AG10803 (cell line): ENCODE measurements around the gene SCUBE1.

Source experiments
- DNase-seq: peaks from one replicate; pipeline ENCODE4 v3.0.0; 2010; ENCODE audit warnings: low read depth
- H3K4me3 ChIP-seq: 2 replicates; pipeline ENCODE4 v1.5.1; 2011; ENCODE audit warnings: mild to moderate bottlenecking, low read length, control low read depth
- TF ChIP-seq, protein P1 (sequence below): conservative IDR thresholded peaks from 2 replicates; pipeline ENCODE4 v1.5.1; 2011; ENCODE audit warnings: mild to moderate bottlenecking, low read length, control low read depth, inconsistent platforms

The SCUBE1 gene

DNA sequence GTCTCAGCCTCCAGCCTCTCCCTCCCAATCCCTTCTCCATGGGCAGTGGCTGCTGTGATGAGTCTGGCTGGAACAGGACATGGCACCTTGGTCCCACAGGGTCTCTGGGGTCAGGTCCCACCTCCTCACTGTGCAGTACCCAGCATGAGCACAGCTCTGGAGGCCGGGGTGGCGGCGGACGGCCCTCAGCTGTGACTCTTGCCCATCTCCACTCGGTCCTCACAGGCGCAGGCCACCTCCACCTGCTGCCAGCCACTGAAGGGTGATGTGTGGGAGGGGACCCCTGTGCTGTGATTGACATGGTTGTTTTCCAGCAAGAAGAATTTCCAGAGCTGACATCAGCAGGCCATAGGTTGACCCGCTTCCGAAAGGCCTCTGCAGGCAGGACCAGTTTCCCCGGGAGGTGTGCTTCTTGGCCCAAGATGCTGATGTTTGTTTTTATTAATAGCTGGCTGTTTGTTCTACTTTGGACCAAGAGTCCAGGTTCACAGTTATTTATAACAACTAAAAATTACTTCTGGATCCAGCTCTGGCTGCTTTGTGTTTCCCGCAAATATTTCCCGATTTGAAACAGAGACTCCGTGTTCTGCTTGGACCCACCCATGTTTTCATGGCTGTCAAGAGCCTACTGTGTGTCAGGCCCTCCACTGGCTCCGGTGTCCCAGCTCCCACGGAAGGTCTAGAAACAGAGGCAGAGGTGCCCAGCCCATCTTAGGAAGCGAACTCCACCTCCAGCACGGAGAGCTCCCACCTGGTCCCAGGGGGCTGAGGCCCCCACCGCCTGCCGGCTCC is 45.7 kb downstream of the SCUBE1 start:
- H3K4me3 ChIP-seq, result no peak overlapping the region
- no peak for DNase-seq
- TF ChIP-seq, protein P1, sequence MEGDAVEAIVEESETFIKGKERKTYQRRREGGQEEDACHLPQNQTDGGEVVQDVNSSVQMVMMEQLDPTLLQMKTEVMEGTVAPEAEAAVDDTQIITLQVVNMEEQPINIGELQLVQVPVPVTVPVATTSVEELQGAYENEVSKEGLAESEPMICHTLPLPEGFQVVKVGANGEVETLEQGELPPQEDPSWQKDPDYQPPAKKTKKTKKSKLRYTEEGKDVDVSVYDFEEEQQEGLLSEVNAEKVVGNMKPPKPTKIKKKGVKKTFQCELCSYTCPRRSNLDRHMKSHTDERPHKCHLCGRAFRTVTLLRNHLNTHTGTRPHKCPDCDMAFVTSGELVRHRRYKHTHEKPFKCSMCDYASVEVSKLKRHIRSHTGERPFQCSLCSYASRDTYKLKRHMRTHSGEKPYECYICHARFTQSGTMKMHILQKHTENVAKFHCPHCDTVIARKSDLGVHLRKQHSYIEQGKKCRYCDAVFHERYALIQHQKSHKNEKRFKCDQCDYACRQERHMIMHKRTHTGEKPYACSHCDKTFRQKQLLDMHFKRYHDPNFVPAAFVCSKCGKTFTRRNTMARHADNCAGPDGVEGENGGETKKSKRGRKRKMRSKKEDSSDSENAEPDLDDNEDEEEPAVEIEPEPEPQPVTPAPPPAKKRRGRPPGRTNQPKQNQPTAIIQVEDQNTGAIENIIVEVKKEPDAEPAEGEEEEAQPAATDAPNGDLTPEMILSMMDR, result no peak

DNA sequence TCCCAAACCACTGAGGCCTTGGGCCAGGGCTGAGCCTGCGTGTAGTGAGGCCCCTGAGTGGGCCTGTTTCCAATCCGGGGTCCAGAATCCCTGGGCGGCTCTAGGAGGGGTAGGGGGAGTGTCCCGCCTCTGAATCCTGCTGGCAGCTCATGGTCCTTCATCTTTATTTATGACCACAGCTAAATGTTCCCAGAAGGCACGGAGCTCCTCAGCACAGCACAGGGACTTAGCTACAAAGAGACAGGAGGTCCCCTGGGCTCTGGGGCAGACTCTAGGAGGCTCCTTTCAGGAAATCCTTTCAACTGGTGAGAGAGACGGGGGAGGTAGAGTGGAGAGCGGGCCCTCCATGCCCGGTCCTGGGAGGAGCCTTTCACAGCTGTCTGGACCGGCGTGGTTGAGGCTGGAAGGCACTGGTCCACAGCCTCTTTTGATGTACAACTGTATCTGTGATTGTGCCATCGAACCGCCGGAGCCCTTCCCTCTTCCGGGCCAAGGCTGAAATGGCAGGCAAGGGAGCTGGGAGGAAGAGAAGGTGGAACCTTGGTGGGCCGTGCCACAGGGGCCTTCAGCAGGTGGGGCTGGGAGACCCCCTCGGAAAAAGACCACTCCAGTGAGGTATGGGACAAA is 46.8 kb downstream of the SCUBE1 start:
- H3K4me3 ChIP-seq, result no peak overlapping the region
- no peak for DNase-seq
- TF ChIP-seq, protein P1, result no peak

DNA sequence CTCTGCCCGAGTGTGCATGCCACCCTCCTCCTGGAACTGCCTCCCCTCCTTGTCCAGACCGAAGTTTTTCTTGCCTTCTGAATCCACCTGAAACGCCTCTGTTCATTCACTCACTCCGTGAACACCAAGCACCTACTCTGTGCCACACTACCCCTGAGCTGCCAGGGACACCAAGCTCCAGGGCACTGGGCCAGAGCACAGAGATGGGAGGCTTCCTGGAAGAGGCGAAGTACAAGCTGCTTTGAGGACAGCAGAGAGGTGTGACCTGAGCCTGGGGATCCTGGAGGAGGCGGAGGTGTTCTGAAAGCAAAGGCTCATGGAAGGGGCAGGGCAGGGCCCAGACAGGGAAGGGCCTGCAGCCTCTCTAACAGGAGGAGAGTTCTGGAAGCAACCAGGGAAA is 47.5 kb downstream of the SCUBE1 start:
- TF ChIP-seq, protein P1, result no peak
- DNase-seq, result no peak
- no peak overlapping the region for H3K4me3 ChIP-seq

DNA sequence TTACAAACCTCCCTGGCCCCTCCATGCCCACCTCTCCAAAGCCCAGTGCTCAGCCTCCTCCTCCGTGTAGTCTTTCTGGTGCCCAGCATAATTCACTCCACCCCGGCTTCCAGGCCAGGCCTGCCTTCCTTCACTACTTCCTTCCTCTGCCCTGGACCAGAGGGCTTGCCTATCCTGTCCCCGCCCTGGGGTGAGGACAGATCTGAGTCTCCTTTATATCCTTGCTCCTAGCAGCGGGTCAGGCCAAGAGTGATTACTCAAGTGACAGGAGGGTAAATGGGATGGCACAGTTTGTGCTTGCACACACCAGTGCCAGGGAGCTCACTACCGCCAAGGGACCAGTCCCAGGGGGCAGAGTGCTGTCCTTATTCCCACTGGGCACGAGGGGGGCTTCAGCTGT is 48.0 kb downstream of the SCUBE1 start:
- no peak overlapping the region for H3K4me3 ChIP-seq
- DNase-seq, result no peak
- TF ChIP-seq, protein P1, result no peak

DNA sequence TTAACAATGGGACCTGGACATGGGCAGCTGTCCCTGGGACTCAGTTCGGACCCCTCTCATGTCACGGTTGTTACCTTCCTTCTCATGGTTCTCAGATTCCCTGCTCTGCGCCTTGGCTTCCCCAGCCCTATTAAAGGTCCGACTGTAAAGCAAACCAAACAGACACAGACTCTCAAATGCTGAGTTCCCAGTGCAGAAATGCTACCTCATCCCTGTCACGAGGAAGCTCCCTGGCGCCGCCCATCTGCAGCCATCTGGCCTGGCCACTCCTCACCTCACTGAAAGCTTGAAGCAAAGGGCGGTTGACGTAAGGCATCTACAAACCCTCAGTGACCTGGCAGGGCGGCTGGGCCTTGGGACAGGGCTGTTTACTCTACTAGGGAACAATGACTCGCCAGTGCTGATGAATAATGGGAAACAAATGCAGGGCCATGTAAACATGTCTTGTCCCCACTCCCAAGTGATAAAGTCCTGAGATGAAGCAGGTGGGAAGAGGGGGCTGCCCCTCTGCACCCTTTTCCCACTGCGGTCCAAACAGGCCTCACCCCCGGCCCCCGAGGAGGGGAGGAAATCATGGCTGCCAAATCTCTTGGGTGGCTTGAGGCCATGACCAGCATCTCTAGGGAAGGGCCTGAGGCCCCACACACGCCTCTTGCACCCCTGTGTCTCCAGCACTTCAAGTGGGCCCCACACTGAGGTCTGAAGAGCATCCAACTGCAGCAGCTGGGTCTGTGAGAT is 49.3 kb downstream of the SCUBE1 start:
- TF ChIP-seq, protein P1, result no peak
- H3K4me3 ChIP-seq, result no peak overlapping the region
- DNase-seq, result peak; percentile 46

DNA sequence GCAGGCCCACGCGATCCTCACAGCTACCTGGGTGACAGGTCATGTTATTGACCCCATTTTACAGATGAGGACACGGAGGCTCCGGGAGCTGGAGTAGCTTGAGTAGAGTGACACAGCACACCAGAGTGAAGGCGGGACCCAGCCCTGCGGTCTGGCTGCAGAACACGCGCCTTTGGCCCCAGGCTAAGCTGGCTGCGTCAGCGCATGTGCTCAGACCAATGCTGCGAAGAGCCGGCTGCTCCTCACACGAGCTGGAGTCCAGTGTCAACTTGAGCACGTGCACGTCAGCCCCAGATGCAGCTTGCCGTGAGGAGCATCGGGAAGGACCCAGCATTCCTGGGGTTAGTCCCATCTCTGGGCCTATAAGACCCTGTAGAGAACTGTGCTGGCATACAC is 49.9 kb downstream of the SCUBE1 start:
- DNase-seq, result peak; percentile 56
- TF ChIP-seq, protein P1, result no peak
- H3K4me3 ChIP-seq, result no peak overlapping the region
